Tibial artery (tissue), 4 donors: ENCODE data around the gene BASP1.

Experiments
- DNase-seq, 2 donors: peaks; one replicate each; pipeline ENCODE4 v3.0.0-alpha.2; 2019
- H3K27ac ChIP-seq, 2 donors: fragments of 200-600 bp; sonication (generic) in 1 of 2; 1 replicate in 1 of 2; 2 replicates in 1 of 2; pipeline ENCODE4 v1.5.1; 2018 to 2019; ENCODE audit warnings: mild to moderate bottlenecking in 1 of 2
- H3K27me3 ChIP-seq, 2 donors: fragments of 200-600 bp; sonication (generic) in 1 of 2; one replicate each; pipeline versions ENCODE4 v1.5.1 to v1.6.0; 2016 to 2019
- H3K36me3 ChIP-seq, 3 donors: fragments of 200-600 bp; sonication (generic) in 2 of 3; one replicate each; pipeline ENCODE4 v1.5.1; 2016 to 2019; ENCODE audit warnings: mild to moderate bottlenecking in 2 of 3
- H3K4me1 ChIP-seq, 4 donors: fragments of 200-600 bp; sonication (generic) in 2 of 4; 1 replicate in 3 of 4; 2 replicates in 1 of 4; pipeline ENCODE4 v1.5.1; 2016 to 2019
- H3K4me3 ChIP-seq, 2 donors: fragments of 200-600 bp; sonication (generic) in 1 of 2; 1 replicate in 1 of 2; 2 replicates in 1 of 2; pipeline ENCODE4 v1.5.1; 2018 to 2019; ENCODE audit warnings: mild to moderate bottlenecking in 2 of 2
- H3K9me3 ChIP-seq, 3 donors: fragments of 200-600 bp; sonication (generic) in 1 of 3; one replicate each; pipeline ENCODE4 v1.5.1; 2016 to 2019
- CTCF ChIP-seq, 2 experiments: fragments of 200-600 bp in 1 of 2; fragments of 450-650 bp in 1 of 2; IDR thresholded peaks; one replicate each; pipeline ENCODE4 v1.5.1; 2017 to 2019; ENCODE audit warnings: antibody characterized with exemption in 2 of 2, mild to moderate bottlenecking in 1 of 2, moderate library complexity in 1 of 2
- intact Hi-C: fragments of 100-400 bp; cut with DNase I; formaldehyde crosslinking; loops from one replicate; pipeline ENCODE4 v1.15.0; 2023; ENCODE audit warnings: low total_unique reads

Gene BASP1

GRCh38 chr5:17275289-17276158, 58.1 kb downstream of the BASP1 start:
- Histone ChIP-seq H3K9me3 (no peaks in the 10 kb centered on the region), H3K27me3 (no peaks in the 10 kb centered on the region), H3K36me3 (peaks cover 0 to 7% (median 4%) of the 10 kb centered on the region in 3 donors), H3K4me3 (no peak overlapping the region), H3K27ac (no peak overlapping the region), H3K4me1 (no peaks in the 10 kb centered on the region)
- no peak for DNase-seq
- no peak for TF ChIP-seq CTCF (IDR thresholded peaks at IDR 0.05)
- intact Hi-C loops: no loop called here

- Histone ChIP-seq H3K27ac (no peak overlapping the region), H3K4me1 (no peaks in the 10 kb centered on the region), H3K27me3 (no peaks in the 10 kb centered on the region), H3K4me3 (no peak overlapping the region), H3K9me3 (no peaks in the 10 kb centered on the region), H3K36me3 (peaks cover 0 to 7% (median 4%) of the 10 kb centered on the region in 3 donors)
- intact Hi-C loops: no loop called here
- no peak for TF ChIP-seq CTCF (IDR thresholded peaks at IDR 0.05)
- DNase-seq: no peak
Observed at GRCh38 chr5:17276445-17276844, 59.0 kb downstream of the BASP1 start.

GRCh38 chr5:17277907-17278306, 60.5 kb downstream of the BASP1 start:
- Histone ChIP-seq H3K27ac (no peak overlapping the region), H3K27me3 (no peaks in the 10 kb centered on the region), H3K36me3 (peaks cover 0 to 7% (median 4%) of the 10 kb centered on the region in 3 donors), H3K9me3 (no peaks in the 10 kb centered on the region), H3K4me3 (no peak overlapping the region), H3K4me1 (no peaks in the 10 kb centered on the region)
- no peak for DNase-seq
- TF ChIP-seq CTCF (IDR thresholded peaks at IDR 0.05): no peak
- intact Hi-C loops: no loop called here

- H3K36me3 ChIP-seq: peaks cover 0 to 7% (median 4%) of the 10 kb centered on the region in 3 donors
- H3K4me3 ChIP-seq: no peak overlapping the region
- no peak overlapping the region for H3K27ac ChIP-seq
- no peaks in the 10 kb centered on the region for H3K27me3 ChIP-seq
- TF ChIP-seq CTCF (IDR thresholded peaks at IDR 0.05): no peak
- no peaks in the 10 kb centered on the region for H3K9me3 ChIP-seq
- intact Hi-C loops: no loop called here
- H3K4me1 ChIP-seq: no peaks in the 10 kb centered on the region
- DNase-seq: no peak
Observed at GRCh38 chr5:17278931-17279330, 61.5 kb downstream of the BASP1 start.

- Histone ChIP-seq H3K4me1 (no peaks in the 10 kb centered on the region), H3K9me3 (no peaks in the 10 kb centered on the region), H3K4me3 (no peak overlapping the region), H3K27me3 (no peaks in the 10 kb centered on the region), H3K27ac (no peak overlapping the region), H3K36me3 (peaks cover 0 to 7% (median 4%) of the 10 kb centered on the region in 3 donors)
- DNase-seq: no peak
- TF ChIP-seq CTCF (IDR thresholded peaks at IDR 0.05): no peak
- intact Hi-C loops: no loop called here
Observed at GRCh38 chr5:17279487-17279886, 62.1 kb downstream of the BASP1 start.
